Tibial artery (tissue), 4 donors: ENCODE results near the gene SPTLC1.

Source experiments
- DNase-seq, 2 donors: peaks; one replicate each; pipeline ENCODE4 v3.0.0-alpha.2; 2019
- H3K27ac ChIP-seq, 2 donors: fragments of 200-600 bp; sonication (generic) in 1 of 2; 1 replicate in 1 of 2; 2 replicates in 1 of 2; pipeline ENCODE4 v1.5.1; 2018 to 2019; ENCODE audit warnings: mild to moderate bottlenecking in 1 of 2
- H3K27me3 ChIP-seq, 2 donors: fragments of 200-600 bp; sonication (generic) in 1 of 2; one replicate each; pipeline versions ENCODE4 v1.5.1 to v1.6.0; 2016 to 2019
- H3K36me3 ChIP-seq, 3 donors: fragments of 200-600 bp; sonication (generic) in 2 of 3; one replicate each; pipeline ENCODE4 v1.5.1; 2016 to 2019; ENCODE audit warnings: mild to moderate bottlenecking in 2 of 3
- H3K4me1 ChIP-seq, 4 donors: fragments of 200-600 bp; sonication (generic) in 2 of 4; 1 replicate in 3 of 4; 2 replicates in 1 of 4; pipeline ENCODE4 v1.5.1; 2016 to 2019
- H3K4me3 ChIP-seq, 2 donors: fragments of 200-600 bp; sonication (generic) in 1 of 2; 1 replicate in 1 of 2; 2 replicates in 1 of 2; pipeline ENCODE4 v1.5.1; 2018 to 2019; ENCODE audit warnings: mild to moderate bottlenecking in 2 of 2
- H3K9me3 ChIP-seq, 3 donors: fragments of 200-600 bp; sonication (generic) in 1 of 3; one replicate each; pipeline ENCODE4 v1.5.1; 2016 to 2019
- intact Hi-C: fragments of 100-400 bp; cut with DNase I; formaldehyde crosslinking; loops from one replicate; pipeline ENCODE4 v1.15.0; 2023; ENCODE audit warnings: low total_unique reads
- TF ChIP-seq, protein P1 (sequence below), 2 experiments: fragments of 200-600 bp in 1 of 2; fragments of 450-650 bp in 1 of 2; IDR thresholded peaks; one replicate each; pipeline ENCODE4 v1.5.1; 2017 to 2019; ENCODE audit warnings: antibody characterized with exemption in 2 of 2, mild to moderate bottlenecking in 1 of 2, moderate library complexity in 1 of 2

Gene SPTLC1

GRCh38 chr9:92058723-92059444 is 56.3 kb downstream of the SPTLC1 start:
- Histone ChIP-seq H3K4me3 (no peak overlapping the region), H3K36me3 (peaks cover 36 to 51% (median 38%) of the 10 kb centered on the region in 3 donors), H3K27ac (no peak overlapping the region), H3K27me3 (no peaks in the 10 kb centered on the region), H3K9me3 (peaks cover 0 to 22% (median 6%) of the 10 kb centered on the region in 3 donors), H3K4me1 (no peaks in the 10 kb centered on the region)
- intact Hi-C loops, result no loop called here
- TF ChIP-seq, protein P1, sequence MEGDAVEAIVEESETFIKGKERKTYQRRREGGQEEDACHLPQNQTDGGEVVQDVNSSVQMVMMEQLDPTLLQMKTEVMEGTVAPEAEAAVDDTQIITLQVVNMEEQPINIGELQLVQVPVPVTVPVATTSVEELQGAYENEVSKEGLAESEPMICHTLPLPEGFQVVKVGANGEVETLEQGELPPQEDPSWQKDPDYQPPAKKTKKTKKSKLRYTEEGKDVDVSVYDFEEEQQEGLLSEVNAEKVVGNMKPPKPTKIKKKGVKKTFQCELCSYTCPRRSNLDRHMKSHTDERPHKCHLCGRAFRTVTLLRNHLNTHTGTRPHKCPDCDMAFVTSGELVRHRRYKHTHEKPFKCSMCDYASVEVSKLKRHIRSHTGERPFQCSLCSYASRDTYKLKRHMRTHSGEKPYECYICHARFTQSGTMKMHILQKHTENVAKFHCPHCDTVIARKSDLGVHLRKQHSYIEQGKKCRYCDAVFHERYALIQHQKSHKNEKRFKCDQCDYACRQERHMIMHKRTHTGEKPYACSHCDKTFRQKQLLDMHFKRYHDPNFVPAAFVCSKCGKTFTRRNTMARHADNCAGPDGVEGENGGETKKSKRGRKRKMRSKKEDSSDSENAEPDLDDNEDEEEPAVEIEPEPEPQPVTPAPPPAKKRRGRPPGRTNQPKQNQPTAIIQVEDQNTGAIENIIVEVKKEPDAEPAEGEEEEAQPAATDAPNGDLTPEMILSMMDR (IDR thresholded peaks at IDR 0.05), result no peak
- DNase-seq, result no peak

- TF ChIP-seq, protein P1 (IDR thresholded peaks at IDR 0.05), result no peak
- H3K27ac ChIP-seq, result no peak overlapping the region
- intact Hi-C loops, result no loop called here
- DNase-seq, result no peak
- H3K4me3 ChIP-seq, result no peak overlapping the region
- no peaks in the 10 kb centered on the region for H3K27me3 ChIP-seq
- peaks cover 0 to 19% (median 3%) of the 10 kb centered on the region in 3 donors for H3K9me3 ChIP-seq
- peaks cover 35 to 51% (median 41%) of the 10 kb centered on the region in 3 donors for H3K36me3 ChIP-seq
- no peaks in the 10 kb centered on the region for H3K4me1 ChIP-seq
These were observed 57.2 kb downstream of the SPTLC1 start for GRCh38 chr9:92058026-92058425.

DNA sequence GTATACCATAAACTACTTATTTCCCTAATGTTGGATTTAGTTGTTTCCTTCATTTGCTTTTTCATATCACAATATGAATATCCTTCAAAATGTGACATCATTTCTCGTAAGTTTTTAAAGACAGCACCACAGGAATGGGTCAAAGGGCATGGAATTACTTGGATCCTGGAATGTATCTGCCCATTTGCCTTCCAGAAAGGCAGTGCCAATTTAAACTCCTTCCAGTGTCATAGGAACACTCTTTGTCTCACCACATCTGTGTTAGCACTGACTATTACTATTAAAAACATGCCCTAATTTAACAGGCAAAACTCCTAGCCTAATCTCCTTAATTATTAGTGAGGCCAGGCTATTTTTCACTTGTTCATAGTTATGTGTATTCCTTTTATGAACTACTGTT is 58.0 kb downstream of the SPTLC1 start:
- no peak for DNase-seq
- TF ChIP-seq, protein P1 (IDR thresholded peaks at IDR 0.05), result no peak
- Histone ChIP-seq H3K36me3 (peaks cover 31 to 49% (median 47%) of the 10 kb centered on the region in 3 donors), H3K27me3 (no peaks in the 10 kb centered on the region), H3K4me1 (no peaks in the 10 kb centered on the region), H3K4me3 (no peak overlapping the region), H3K9me3 (peaks cover 0 to 14% (median 3%) of the 10 kb centered on the region in 3 donors), H3K27ac (no peak overlapping the region)
- intact Hi-C loops, result no loop called here

- H3K4me3 ChIP-seq, result no peak overlapping the region
- no peaks in the 10 kb centered on the region for H3K27me3 ChIP-seq
- H3K27ac ChIP-seq, result no peak overlapping the region
- DNase-seq, result no peak
- no peaks in the 10 kb centered on the region for H3K4me1 ChIP-seq
- H3K36me3 ChIP-seq, result peaks cover 26 to 50% (median 44%) of the 10 kb centered on the region in 3 donors
- TF ChIP-seq, protein P1 (IDR thresholded peaks at IDR 0.05), result no peak
- peaks cover 0 to under 1% (median 0%) of the 10 kb centered on the region in 3 donors for H3K9me3 ChIP-seq
- intact Hi-C loops, result no loop called here
These were observed 59.6 kb downstream of the SPTLC1 start for GRCh38 chr9:92055624-92056023.

DNA sequence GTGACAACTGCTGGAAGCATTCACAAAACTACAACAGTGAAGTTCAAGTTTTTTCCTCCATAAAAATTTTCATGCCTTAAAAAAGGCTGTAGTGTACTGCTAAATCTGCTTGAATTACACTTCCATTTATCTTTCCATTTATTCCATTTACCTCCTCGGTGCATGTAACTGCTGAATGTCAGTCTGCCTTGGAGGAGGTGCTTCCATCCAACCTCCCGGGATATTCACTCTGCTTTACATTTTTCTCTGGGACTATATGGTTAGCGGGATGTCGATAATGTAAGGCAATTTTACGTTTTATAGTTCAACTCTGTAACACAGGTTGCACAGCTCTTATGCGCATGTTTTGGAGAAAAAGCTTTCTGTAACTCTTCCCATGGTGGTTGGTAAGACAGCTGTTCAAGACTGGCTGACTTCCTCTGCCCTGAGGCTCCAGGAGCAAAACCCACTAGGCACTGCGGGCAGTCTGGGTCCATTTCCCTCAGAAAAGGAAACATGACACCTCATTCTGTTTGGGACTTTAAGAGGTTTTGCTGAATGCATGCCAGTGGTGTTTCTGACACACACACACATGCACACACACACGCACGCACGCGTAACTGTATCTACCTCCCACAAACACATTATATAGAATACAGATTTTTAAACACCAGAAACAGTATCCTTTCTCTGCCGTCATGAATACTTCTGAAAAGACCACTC is 66.1 kb downstream of the SPTLC1 start:
- no peak for DNase-seq
- TF ChIP-seq, protein P1 (IDR thresholded peaks at IDR 0.05), result no peak
- Histone ChIP-seq H3K36me3 (peaks cover 57 to 76% (median 66%) of the 10 kb centered on the region in 3 donors), H3K4me1 (no peaks in the 10 kb centered on the region), H3K27ac (no peak overlapping the region), H3K4me3 (no peak overlapping the region), H3K27me3 (no peaks in the 10 kb centered on the region), H3K9me3 (no peaks in the 10 kb centered on the region)
- intact Hi-C loops, result no loop called here
